Measurements from ENCODE around the gene C1QBP. TPM values are rescaled to one million over a fixed set of nuclear protein-coding genes. Genes with fewer than 3 reads are reported as not detected.
"Not testable (repeated sequence)": the region's sequence is repeated elsewhere in the genome, so short reads cannot be mapped to it uniquely, and the experiment has no call there.

The C1QBP gene
- total RNA-seq, 1 experiment from 2014 or later, result 225 TPM

- TF ChIP-seq CTCF (IDR thresholded peaks at IDR 0.05), result no peak
- no peak for TF ChIP-seq TCF7L2 (IDR thresholded peaks at IDR 0.05; ENCODE audit: low read depth, low read length)
- TF ChIP-seq REST (IDR thresholded peaks at IDR 0.05; ENCODE audit: insufficient read depth in 1 of 2, low read depth in 2 of 2, low read length in 1 of 2), result no peak
- peak; percentile 27; the same call in 1 of the 2 replicates for TF ChIP-seq POLR2AphosphoS5 (IDR thresholded peaks at IDR 0.05; ENCODE audit: low read depth, low read length)
- no peak for TF ChIP-seq SIN3A (IDR thresholded peaks at IDR 0.05; ENCODE audit: borderline replicate concordance, insufficient read depth, low read depth, low read length)
- in situ Hi-C loops (cut with HindIII; ENCODE audit: low pct_unique_long_range_greater_than_20kb, low sequenced_read_pairs), result no loop called here
- Histone ChIP-seq H3K4me1 (ENCODE audit: control insufficient read depth, insufficient read depth, low read length) (no peaks in the 10 kb centered on the region), H3K36me3 (ENCODE audit: control insufficient read depth, insufficient read depth, low read length) (peaks cover 31% of the 10 kb centered on the region), H3K27me3 (ENCODE audit: control insufficient read depth, insufficient read depth, low read length) (no peaks in the 10 kb centered on the region), H3K9me3 (ENCODE audit: control insufficient read depth, insufficient read depth, low read depth, low read length) (no peaks in the 10 kb centered on the region), H3K4me3 (ENCODE audit: low read depth in 2 of 2, low read length in 2 of 2) (no peak overlapping the region), H3K27ac (ENCODE audit: low read length) (no peak overlapping the region)
- no TSS peak for BruUV-seq (replicated peaks)
- no peak for ATAC-seq
- ChIA-PET POLR2A (interaction anchor here (0.6 kb wide), 3 partner anchors 11 to 178 kb away, joined by 3 to 8 read pairs (median 3); partner anchors contain the start of gene DERL2), CTCF (no interaction called here)
- intact Hi-C loops (cut with micrococcal nuclease; ENCODE audit: unreplicated experiment), result no loop called here
- DNase-seq (ENCODE audit: low read depth, low spot score), result no peak
Measured at GRCh38 chr17:5431949-5432556, 6.9 kb downstream of the C1QBP start.

- H3K36me3 ChIP-seq (ENCODE audit: control insufficient read depth, insufficient read depth, low read length), result peaks cover 30% of the 10 kb centered on the region
- H3K9me3 ChIP-seq (ENCODE audit: control insufficient read depth, insufficient read depth, low read depth, low read length); H3K4me1 ChIP-seq (ENCODE audit: control insufficient read depth, insufficient read depth, low read length); in situ Hi-C loops (cut with HindIII; ENCODE audit: low pct_unique_long_range_greater_than_20kb, low sequenced_read_pairs); POLR2A ChIA-PET; intact Hi-C loops (cut with micrococcal nuclease; ENCODE audit: unreplicated experiment); H3K27ac ChIP-seq (ENCODE audit: low read length); H3K4me3 ChIP-seq (ENCODE audit: low read depth in 2 of 2, low read length in 2 of 2); CTCF ChIA-PET; DNase-seq (ENCODE audit: low read depth, low spot score); H3K27me3 ChIP-seq (ENCODE audit: control insufficient read depth, insufficient read depth, low read length): not testable (repeated sequence)
- BruUV-seq (replicated peaks), result TSS peak; percentile 23
- 0 out of 2 replicates have a peak, but pooled peaks have one; percentile 39 for ATAC-seq
- TF ChIP-seq CTCF (IDR thresholded peaks at IDR 0.05), result peak; percentile 53
Measured at GRCh38 chr17:5431234-5431633, 7.7 kb downstream of the C1QBP start.

Data from Panc1 (cell line).